K562 (cell line): Measurements from ENCODE around the gene RPL10A. TPM values are rescaled to one million over a fixed set of nuclear protein-coding genes. Genes with fewer than 3 reads are reported as not detected.
A peak's percentile ranks its signal among the peaks of the same experiment; 100 is the strongest.

Source experiments
- ATAC-seq: fragments of 200-7000 bp; cut with Tn5 transposase; 3 replicates; pipeline ENCODE4 v1.9.1; 2020; ENCODE audit warnings: moderate library complexity
- BruUV-seq: library from RNA; stranded (reverse); fragments of 400-500 nt; replicated peaks from 2 replicates; lab custom pipeline; 2021; lab: Mats Ljungman, UMichigan
- CTCF ChIA-PET: fragments of 300-600 bp; formaldehyde crosslinking; extraction: SDS; loops from one replicate; lab custom pipeline; 2021; ENCODE audit warnings: low intra/inter-chr PET ratio; lab: Yijun Ruan, JAX
- POLR2A ChIA-PET: fragments of 300-600, 350-650 bp; sonication (Branson Sonifier 250); formaldehyde crosslinking; extraction: SDS; loops from one replicate; lab custom pipeline; 2021; ENCODE audit warnings: antibody characterized with exemption, inconsistent platforms; lab: Yijun Ruan, JAX
- DNase-seq, 4 experiments: peaks; one replicate each; pipeline versions ENCODE4 v3.0.0 to v3.0.0-alpha.2; 2011 to 2018; ENCODE audit warnings: low spot score in 3 of 4, mixed read lengths in 3 of 4; ENCODE audit errors: extremely low read depth in 1 of 4
- FAIRE-seq: peaks from 2 replicates; lab custom pipeline; 2011; peaks lifted over from hg19 to GRCh38; lab: Jason Lieb, UNC
- H2AFZ ChIP-seq: 2 replicates; pipeline ENCODE4 v1.6.0; 2011; ENCODE audit warnings: low read depth, low read length, control low read depth, inconsistent platforms
- H3K27ac ChIP-seq: fragments of 200-600 bp; 3 replicates; pipeline ENCODE4 v1.8.0; 2011; ENCODE audit warnings: low read depth, mild to moderate bottlenecking, control low read depth, inconsistent platforms, low read length, moderate library complexity, mixed read lengths; ENCODE audit errors: extremely low read depth
- H3K27me3 ChIP-seq, 2 experiments: fragments of 300-600 bp in 1 of 2; 2 replicates in 1 of 2; 3 replicates in 1 of 2; pipeline versions ENCODE4 v1.6.0 to v1.8.0; 2011; ENCODE audit warnings: inconsistent platforms in 2 of 2, low read length in 2 of 2, mild to moderate bottlenecking in 1 of 2, mixed read lengths in 1 of 2, moderate library complexity in 1 of 2; ENCODE audit not compliant: control insufficient read depth in 2 of 2, insufficient read depth in 2 of 2
- H3K36me3 ChIP-seq: fragments of 300-600 bp; 3 replicates; pipeline ENCODE4 v1.8.0; 2011; ENCODE audit warnings: mild to moderate bottlenecking, low read length, inconsistent platforms; ENCODE audit not compliant: control insufficient read depth, insufficient read depth
- H3K4me1 ChIP-seq, 2 experiments: fragments of 200-600 bp in 1 of 2; replicated peaks in 1 of 2; 2 replicates in 1 of 2; 3 replicates in 1 of 2; pipeline versions ENCODE4 v1.5.1 to v1.8.0; 2011; ENCODE audit warnings: inconsistent platforms in 2 of 2, low read length in 2 of 2, mild to moderate bottlenecking in 1 of 2, mixed read lengths in 1 of 2, moderate library complexity in 1 of 2; ENCODE audit not compliant: control insufficient read depth in 2 of 2, insufficient read depth in 2 of 2
- H3K4me2 ChIP-seq: 2 replicates; pipeline ENCODE4 v1.6.1; 2011; ENCODE audit warnings: low read length, control low read depth, inconsistent platforms, mixed read lengths; ENCODE audit not compliant: insufficient read depth
- H3K4me3 ChIP-seq: fragments of 200-600 bp; sonication (generic), shearing (Covaris generic); 2 replicates; pipeline ENCODE4 v1.5.1; 2016; ENCODE audit warnings: control low read depth, inconsistent platforms
- H3K79me2 ChIP-seq: fragments of 200-600 bp; 3 replicates; pipeline ENCODE4 v1.8.0; 2011; ENCODE audit warnings: low read length, inconsistent platforms; ENCODE audit not compliant: control insufficient read depth, insufficient read depth
- H3K9ac ChIP-seq, 2 experiments: 2 replicates each; pipeline versions ENCODE4 v1.6.0 to v1.6.1; 2011; ENCODE audit warnings: low read depth in 2 of 2, low read length in 2 of 2, control low read depth in 1 of 2, inconsistent platforms in 1 of 2, mild to moderate bottlenecking in 1 of 2, mixed read lengths in 1 of 2; ENCODE audit not compliant: insufficient read depth in 1 of 2
- H3K9me1 ChIP-seq: one replicate; pipeline ENCODE4 v1.6.0; 2011; ENCODE audit warnings: inconsistent platforms, mild to moderate bottlenecking, low read length, moderate library complexity; ENCODE audit not compliant: control insufficient read depth, insufficient read depth
- H3K9me3 ChIP-seq: replicated peaks from 2 replicates; pipeline ENCODE4 v1.5.1; 2011; ENCODE audit warnings: low read depth, low read length, inconsistent platforms; ENCODE audit not compliant: control insufficient read depth, insufficient read depth
- H4K20me1 ChIP-seq: replicated peaks from 2 replicates; pipeline ENCODE4 v1.6.1; 2011; ENCODE audit warnings: low read length, inconsistent platforms, mixed read lengths; ENCODE audit not compliant: control insufficient read depth, insufficient read depth
- CHCHD3 ChIP-seq: fragments of 250-450 bp; sonication (Bioruptor Pico); IDR thresholded peaks from 2 replicates; pipeline ENCODE4 v2.1.2; 2022; ENCODE audit warnings: mild to moderate bottlenecking
- HDAC2 ChIP-seq: fragments of 450-650 bp; IDR thresholded peaks from 2 replicates; pipeline ENCODE4 v1.6.1; 2016; ENCODE audit warnings: mild to moderate bottlenecking
- MTA1 ChIP-seq: fragments of 450-650 bp; IDR thresholded peaks from 2 replicates; pipeline ENCODE4 v1.6.1; 2017; ENCODE audit warnings: borderline replicate concordance
- U2AF2 ChIP-seq: fragments of 200-400 bp; formaldehyde crosslinking; optimal IDR thresholded peaks from 2 replicates; pipeline ENCODE3; 2017; ENCODE audit warnings: low read depth, mild to moderate bottlenecking, low read length
- ZBTB7A ChIP-seq: IDR thresholded peaks from 2 replicates; pipeline ENCODE4 v1.6.1; 2011; ENCODE audit warnings: low read depth, mild to moderate bottlenecking, low read length, moderate library complexity, borderline replicate concordance; ENCODE audit not compliant: control insufficient read depth
- whole genome bisulfite sequencing: fragments of 100-300 bp; shearing (Covaris generic); methylation state at CpG from one replicate; pipeline ENCODE4 v1.1.6; 2016; ENCODE audit warnings: low coverage, mixed read lengths; ENCODE audit not compliant: insufficient coverage; ENCODE audit errors: missing lambda C conversion rate; 5-methylcytosine and 5-hydroxymethylcytosine counted together
- in situ Hi-C: fragments of 300-500 bp; cut with MboI; formaldehyde crosslinking; loops from 4 replicates; pipeline ENCODE4 v1.15.0; 2018; ENCODE audit warnings: inconsistent platforms, mixed read lengths
- intact Hi-C: fragments of 100-400 bp; cut with micrococcal nuclease; formaldehyde crosslinking; loops from 2 replicates; pipeline ENCODE4 v1.14.2; 2022
- polyA plus RNA-seq, 8 experiments: library from polyadenylated mRNA; depleted of rRNA in 4 of 8; stranded (reverse) in 5 of 8; unstranded in 3 of 8; fragments of >200 nt; fragmentation: Nextera tagmentation in 2 of 8; fragmentation: Illumina TruSeq in 1 of 8; extraction: Ambion mirVana in 2 of 8; extraction: Trizol in 1 of 8; gene quantifications; 2 replicates each; pipeline versions ENCODE4 v1.2.1 to v1.2.3, GENCODE V29; 2011 to 2014; ENCODE audit warnings: inconsistent platforms in 1 of 8, missing spikeins in 1 of 8
- total RNA-seq, 7 experiments: library from RNA; depleted of rRNA in 6 of 7; stranded (reverse); fragments of >200 nt in 6 of 7; fragmentation: Illumina TruSeq in 2 of 7; extraction: Trizol in 2 of 7; gene quantifications; 2 replicates each; pipeline versions ENCODE4 v1.2.1 to v1.2.3, GENCODE V29; 2011 to 2021; ENCODE audit warnings: low replicate concordance in 1 of 7
- TF ChIP-seq, protein P1 (sequence below): sonication (generic); formaldehyde crosslinking; IDR thresholded peaks from 2 replicates; pipeline ENCODE4 v1.8.1; 2023; ENCODE audit warnings: mild to moderate bottlenecking, missing genetic modification reagents
- TF ChIP-seq, protein P2 (sequence below), 3 experiments: fragments of 200-800 bp in 1 of 3; fragments of 250-450 bp in 1 of 3; fragments of 450-650 bp in 1 of 3; sonication (Bioruptor Pico) in 1 of 3; sonication (Bioruptor generic) in 1 of 3; formaldehyde crosslinking in 1 of 3; IDR thresholded peaks; 2 replicates each; pipeline versions ENCODE4 v1.6.1 to v1.8.0; 2016 to 2022; ENCODE audit warnings: mild to moderate bottlenecking in 2 of 3, missing genetic modification characterization in 2 of 3, missing compliant biosample characterization in 1 of 3, moderate library complexity in 1 of 3

RPL10A gene
- total and polyA plus RNA-seq, 9 of the 15 experiments (the other 6 are each of a cell fraction or from before 2014, with no cell fraction given): 1,589 to 3,237 (median 2,116) TPM

DNA sequence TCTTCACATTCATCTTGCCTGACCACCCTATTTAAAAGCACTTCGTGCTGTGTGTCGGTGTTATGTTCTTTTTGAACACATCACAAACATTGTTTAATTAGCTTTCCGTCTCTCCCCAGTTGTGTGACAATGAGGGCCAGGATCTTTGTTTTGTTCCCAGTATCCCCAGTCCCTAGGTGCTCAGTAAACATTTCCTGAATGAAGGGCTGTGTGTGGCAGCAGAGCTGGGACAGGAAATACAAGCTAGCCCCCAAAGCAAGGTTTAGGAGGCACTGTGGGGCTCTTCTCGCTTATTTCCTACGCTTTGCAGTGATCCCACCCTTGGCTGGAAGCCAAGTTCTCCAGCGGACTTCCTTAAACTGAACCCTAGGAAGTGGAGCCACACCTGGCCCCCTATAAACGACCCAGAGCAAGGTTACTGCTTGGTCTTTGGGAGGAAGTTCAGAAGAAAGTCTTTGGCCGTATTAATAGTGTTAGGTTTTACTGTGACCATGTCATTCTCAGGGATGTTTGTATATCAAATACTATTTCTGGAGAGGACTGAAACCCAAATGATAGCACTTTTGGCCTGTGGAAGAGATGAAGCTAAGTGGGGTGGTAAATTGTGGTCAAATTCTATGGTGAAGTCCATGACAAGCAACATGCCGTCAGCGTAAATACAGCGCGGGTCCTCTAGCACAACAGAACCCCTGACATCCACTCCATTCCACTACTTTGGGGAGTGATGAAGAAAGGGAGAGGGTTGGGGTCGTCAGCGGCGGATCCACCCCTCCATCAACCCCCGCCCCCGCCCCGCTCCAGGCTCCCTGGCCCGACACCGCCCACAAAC, 16.6 kb upstream of the RPL10A start:
- CTCF ChIA-PET: interaction anchor here (0.7 to 1.9 kb wide), 4 partner anchors 109 to 1866 kb away, joined by 3 to 7 read pairs (median 4); partner anchors contain the start of gene PPARD
- peaks cover 5 to 7% of the 10 kb centered on the region in 2 experiments; a peak in 3 of 5 replicates for H3K27me3 ChIP-seq
- peaks cover 20% of the 10 kb centered on the region; the same call in 2 of the 3 replicates for H3K36me3 ChIP-seq
- H3K4me3 ChIP-seq: peak overlapping the region; percentile 73
- 12% methylated on average over 20 of the region's 20 CpGs for WGBS
- H3K27ac ChIP-seq: no peak overlapping the region
- H2AFZ ChIP-seq: peak overlapping the region; percentile 84
- no peak for ATAC-seq
- peaks cover 18 to 27% of the 10 kb centered on the region in 2 experiments for H3K4me1 ChIP-seq
- no peaks in the 10 kb centered on the region for H3K9me1 ChIP-seq
- FAIRE-seq: no peak
- peak overlapping the region; percentile 33 to 74; a peak in 3 of 4 replicates for H3K9ac ChIP-seq
- peaks cover 26% of the 10 kb centered on the region for H3K79me2 ChIP-seq
- POLR2A ChIA-PET: interaction anchor here (0.7 to 4.1 kb wide), 8 partner anchors 17 to 152 kb away, joined by 3 to 31 read pairs (median 4); partner anchors contain the start of gene RPL10A
- in situ Hi-C loops: loop anchor here (10.0 kb wide), 1 partner anchor 147 kb away; no protein-coding TSS in a partner anchor
- H3K9me3 ChIP-seq: no peaks in the 10 kb centered on the region
- no TSS peak for BruUV-seq
- DNase-seq: no peak
- no peaks in the 10 kb centered on the region for H4K20me1 ChIP-seq
- intact Hi-C loops: no loop called here
- H3K4me2 ChIP-seq: peak overlapping the region; percentile 83
- TF ChIP-seq, protein P1, sequence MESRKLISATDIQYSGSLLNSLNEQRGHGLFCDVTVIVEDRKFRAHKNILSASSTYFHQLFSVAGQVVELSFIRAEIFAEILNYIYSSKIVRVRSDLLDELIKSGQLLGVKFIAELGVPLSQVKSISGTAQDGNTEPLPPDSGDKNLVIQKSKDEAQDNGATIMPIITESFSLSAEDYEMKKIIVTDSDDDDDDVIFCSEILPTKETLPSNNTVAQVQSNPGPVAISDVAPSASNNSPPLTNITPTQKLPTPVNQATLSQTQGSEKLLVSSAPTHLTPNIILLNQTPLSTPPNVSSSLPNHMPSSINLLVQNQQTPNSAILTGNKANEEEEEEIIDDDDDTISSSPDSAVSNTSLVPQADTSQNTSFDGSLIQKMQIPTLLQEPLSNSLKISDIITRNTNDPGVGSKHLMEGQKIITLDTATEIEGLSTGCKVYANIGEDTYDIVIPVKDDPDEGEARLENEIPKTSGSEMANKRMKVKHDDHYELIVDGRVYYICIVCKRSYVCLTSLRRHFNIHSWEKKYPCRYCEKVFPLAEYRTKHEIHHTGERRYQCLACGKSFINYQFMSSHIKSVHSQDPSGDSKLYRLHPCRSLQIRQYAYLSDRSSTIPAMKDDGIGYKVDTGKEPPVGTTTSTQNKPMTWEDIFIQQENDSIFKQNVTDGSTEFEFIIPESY: 0 out of 2 replicates have a peak, but pooled peaks have one; percentile 20
- TF ChIP-seq HDAC2: 0 out of 2 replicates have a peak, but pooled peaks have one; percentile 6
- no peak for TF ChIP-seq U2AF2
- TF ChIP-seq, protein P2, sequence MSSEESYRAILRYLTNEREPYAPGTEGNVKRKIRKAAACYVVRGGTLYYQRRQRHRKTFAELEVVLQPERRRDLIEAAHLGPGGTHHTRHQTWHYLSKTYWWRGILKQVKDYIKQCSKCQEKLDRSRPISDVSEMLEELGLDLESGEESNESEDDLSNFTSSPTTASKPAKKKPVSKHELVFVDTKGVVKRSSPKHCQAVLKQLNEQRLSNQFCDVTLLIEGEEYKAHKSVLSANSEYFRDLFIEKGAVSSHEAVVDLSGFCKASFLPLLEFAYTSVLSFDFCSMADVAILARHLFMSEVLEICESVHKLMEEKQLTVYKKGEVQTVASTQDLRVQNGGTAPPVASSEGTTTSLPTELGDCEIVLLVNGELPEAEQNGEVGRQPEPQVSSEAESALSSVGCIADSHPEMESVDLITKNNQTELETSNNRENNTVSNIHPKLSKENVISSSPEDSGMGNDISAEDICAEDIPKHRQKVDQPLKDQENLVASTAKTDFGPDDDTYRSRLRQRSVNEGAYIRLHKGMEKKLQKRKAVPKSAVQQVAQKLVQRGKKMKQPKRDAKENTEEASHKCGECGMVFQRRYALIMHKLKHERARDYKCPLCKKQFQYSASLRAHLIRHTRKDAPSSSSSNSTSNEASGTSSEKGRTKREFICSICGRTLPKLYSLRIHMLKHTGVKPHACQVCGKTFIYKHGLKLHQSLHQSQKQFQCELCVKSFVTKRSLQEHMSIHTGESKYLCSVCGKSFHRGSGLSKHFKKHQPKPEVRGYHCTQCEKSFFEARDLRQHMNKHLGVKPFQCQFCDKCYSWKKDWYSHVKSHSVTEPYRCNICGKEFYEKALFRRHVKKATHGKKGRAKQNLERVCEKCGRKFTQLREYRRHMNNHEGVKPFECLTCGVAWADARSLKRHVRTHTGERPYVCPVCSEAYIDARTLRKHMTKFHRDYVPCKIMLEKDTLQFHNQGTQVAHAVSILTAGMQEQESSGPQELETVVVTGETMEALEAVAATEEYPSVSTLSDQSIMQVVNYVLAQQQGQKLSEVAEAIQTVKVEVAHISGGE (CRISPR knock-in tag; IDR thresholded peaks at IDR 0.05): 0 out of 6 replicates have a peak, but pooled peaks of 1 of the 3 experiments have one; percentile 4
- TF ChIP-seq MTA1: 0 out of 2 replicates have a peak, but pooled peaks have one; percentile 18
- TF ChIP-seq ZBTB7A: peak; percentile 27; the same call in 1 of the 2 replicates
- TF ChIP-seq CHCHD3 (CRISPR knock-in tag): no peak
